H9 (cell line): ENCODE data around the gene DUSP11. TPM values are rescaled to one million over a fixed set of nuclear protein-coding genes. Genes with fewer than 3 reads are reported as not detected.

ENCODE experiments used
- DNase-seq: peaks from one replicate; pipeline ENCODE4 v3.0.0-alpha.2; 2017
- H2AFZ ChIP-seq: one replicate; pipeline ENCODE4 v1.6.1; 2013; ENCODE audit warnings: mild to moderate bottlenecking, low read length, control low read depth, moderate library complexity
- H2AK5ac ChIP-seq: 2 replicates; pipeline ENCODE4 v1.6.1; 2013; ENCODE audit warnings: low read length, control low read depth, mixed read lengths; ENCODE audit not compliant: insufficient read length
- H2BK120ac ChIP-seq: one replicate; pipeline ENCODE4 v1.6.1; 2013; ENCODE audit warnings: low read depth, mild to moderate bottlenecking, low read length, control low read depth, inconsistent platforms; ENCODE audit not compliant: poor library complexity, severe bottlenecking
- H2BK12ac ChIP-seq: 2 replicates; pipeline ENCODE4 v1.6.1; 2013; ENCODE audit warnings: low read length, control low read depth, mixed read lengths, low read depth; ENCODE audit not compliant: insufficient read length
- H2BK15ac ChIP-seq: 2 replicates; pipeline ENCODE4 v1.6.1; 2013; ENCODE audit warnings: low read depth, low read length, control low read depth
- H2BK20ac ChIP-seq: one replicate; pipeline ENCODE4 v1.6.1; 2013; ENCODE audit warnings: low read depth, mild to moderate bottlenecking, low read length, control low read depth, inconsistent platforms; ENCODE audit not compliant: poor library complexity, severe bottlenecking
- H2BK5ac ChIP-seq: 2 replicates; pipeline ENCODE4 v1.6.1; 2013; ENCODE audit warnings: low read length, control low read depth, mixed read lengths; ENCODE audit not compliant: insufficient read length
- H3K14ac ChIP-seq: 2 replicates; pipeline ENCODE4 v1.6.1; 2013; ENCODE audit warnings: low read length, control low read depth; ENCODE audit not compliant: insufficient read depth
- H3K18ac ChIP-seq: 2 replicates; pipeline ENCODE4 v1.6.1; 2013; ENCODE audit warnings: low read depth, mild to moderate bottlenecking, mixed read lengths, low read length, control low read depth; ENCODE audit not compliant: insufficient read length
- H3K23ac ChIP-seq: 2 replicates; pipeline ENCODE4 v1.6.1; 2013; ENCODE audit warnings: low read length, control low read depth, mixed read lengths, low read depth; ENCODE audit not compliant: insufficient read length
- H3K23me2 ChIP-seq: 2 replicates; pipeline ENCODE4 v1.6.1; 2013; ENCODE audit warnings: low read depth, mild to moderate bottlenecking, mixed read lengths, low read length, control low read depth; ENCODE audit not compliant: insufficient read length, poor library complexity, severe bottlenecking
- H3K27ac ChIP-seq: 2 replicates; pipeline ENCODE4 v1.5.1; 2013; ENCODE audit warnings: low read length, control low read depth, mixed read lengths, low read depth; ENCODE audit not compliant: insufficient read length
- H3K27me3 ChIP-seq: 2 replicates; pipeline ENCODE4 v1.6.1; 2013; ENCODE audit warnings: low read length, control low read depth, inconsistent platforms; ENCODE audit not compliant: insufficient read depth
- H3K4ac ChIP-seq: 2 replicates; pipeline ENCODE4 v1.6.1; 2013; ENCODE audit warnings: low read depth, mild to moderate bottlenecking, control low read depth, inconsistent platforms, low read length, moderate library complexity
- H3K4me1 ChIP-seq: 2 replicates; pipeline ENCODE4 v1.6.1; 2013; ENCODE audit warnings: low read length, control low read depth, inconsistent platforms; ENCODE audit not compliant: insufficient read depth
- H3K4me2 ChIP-seq: 2 replicates; pipeline ENCODE4 v1.6.1; 2013; ENCODE audit warnings: low read length, control low read depth, mixed read lengths; ENCODE audit not compliant: insufficient read length, insufficient read depth
- H3K56ac ChIP-seq: 2 replicates; pipeline ENCODE4 v1.6.1; 2013; ENCODE audit warnings: low read depth, mild to moderate bottlenecking, mixed read lengths, low read length, control low read depth; ENCODE audit not compliant: insufficient read length
- H3K79me1 ChIP-seq: 2 replicates; pipeline ENCODE4 v1.6.1; 2013; ENCODE audit warnings: low read depth, mild to moderate bottlenecking, moderate library complexity, low read length, control low read depth, inconsistent platforms; ENCODE audit not compliant: insufficient read depth, poor library complexity, severe bottlenecking
- H3K79me2 ChIP-seq: 2 replicates; pipeline ENCODE4 v1.6.1; 2013; ENCODE audit warnings: low read length, control low read depth, inconsistent platforms; ENCODE audit not compliant: insufficient read depth
- H3K9ac ChIP-seq: 2 replicates; pipeline ENCODE4 v1.6.1; 2013; ENCODE audit warnings: low read length, control low read depth, mixed read lengths; ENCODE audit not compliant: insufficient read length; ENCODE audit errors: extremely low read depth
- H3K9me3 ChIP-seq: one replicate; pipeline ENCODE4 v1.6.1; 2013; ENCODE audit warnings: low read depth, low read length, inconsistent platforms; ENCODE audit not compliant: control insufficient read depth
- H3T11ph ChIP-seq: one replicate; pipeline ENCODE4 v1.6.1; 2013; ENCODE audit warnings: mild to moderate bottlenecking, low read length, control low read depth, inconsistent platforms
- H4K20me1 ChIP-seq: one replicate; pipeline ENCODE4 v1.6.1; 2013; ENCODE audit not compliant: control insufficient read depth, insufficient read length, insufficient read depth
- H4K5ac ChIP-seq: 2 replicates; pipeline ENCODE4 v1.6.1; 2013; ENCODE audit warnings: low read depth, mild to moderate bottlenecking, mixed read lengths, low read length, control low read depth; ENCODE audit not compliant: insufficient read length
- H4K8ac ChIP-seq: replicated peaks from 2 replicates; pipeline ENCODE4 v1.6.1; 2013; ENCODE audit warnings: low read length, control low read depth, mixed read lengths, low read depth; ENCODE audit not compliant: insufficient read length
- H4K91ac ChIP-seq: 2 replicates; pipeline ENCODE4 v1.6.1; 2013; ENCODE audit warnings: low read depth, mild to moderate bottlenecking, moderate library complexity, mixed read lengths, low read length, control low read depth; ENCODE audit not compliant: insufficient read length
- H3K27ac Mint-ChIP-seq, 3 experiments: 2 replicates in 2 of 3; 3 replicates in 1 of 3; pipeline ENCODE4 v1.8.0; 2020 to 2021; ENCODE audit warnings: mixed read lengths in 3 of 3, mild to moderate bottlenecking in 1 of 3, moderate library complexity in 1 of 3
- H3K27me3 Mint-ChIP-seq: 2 replicates; pipeline ENCODE4 v1.8.0; 2021; ENCODE audit warnings: low read depth, mild to moderate bottlenecking, moderate library complexity, mixed read lengths
- H3K36me3 Mint-ChIP-seq, 3 experiments: 2 replicates in 2 of 3; 3 replicates in 1 of 3; pipeline ENCODE4 v1.8.0; 2020 to 2021; ENCODE audit warnings: low read depth in 3 of 3, mixed read lengths in 3 of 3; ENCODE audit not compliant: insufficient read depth in 1 of 3
- H3K4me1 Mint-ChIP-seq, 2 experiments: 2 replicates each; pipeline ENCODE4 v1.8.0; 2020; ENCODE audit warnings: mixed read lengths in 2 of 2
- H3K4me3 Mint-ChIP-seq, 2 experiments: 2 replicates in 1 of 2; 3 replicates in 1 of 2; pipeline ENCODE4 v1.8.0; 2020 to 2021; ENCODE audit warnings: mild to moderate bottlenecking in 2 of 2, mixed read lengths in 2 of 2, moderate library complexity in 1 of 2
- H3K9me3 Mint-ChIP-seq, 2 experiments: 2 replicates in 1 of 2; 3 replicates in 1 of 2; pipeline ENCODE4 v1.8.0; 2020; ENCODE audit warnings: mild to moderate bottlenecking in 2 of 2, mixed read lengths in 2 of 2, moderate library complexity in 1 of 2
- WGBS: extraction: QIAGEN DNeasy Blood & Tissue Kit; methylation state at CpG from one replicate; pipeline ENCODE4 v1.1.7; 2013; ENCODE audit warnings: missing lambda C conversion rate, low lambda C conversion rate, mixed read lengths; ENCODE audit not compliant: insufficient read length; ENCODE audit errors: extremely low coverage; 5-methylcytosine and 5-hydroxymethylcytosine counted together
- total RNA-seq: library from RNA; stranded (reverse); gene quantifications from 2 replicates; pipeline ENCODE4 v1.2.1, GENCODE V29; 2021
- TF ChIP-seq, protein P1 (sequence below): fragments of 200-600 bp; sonication (generic); conservative IDR thresholded peaks from 3 replicates; pipeline ENCODE4 v1.8.0; 2021; ENCODE audit warnings: antibody characterized with exemption, mild to moderate bottlenecking

Gene DUSP11
- total RNA-seq, 1 experiment from 2014 or later: 21.4 TPM

GRCh38 chr2:73736855-73737779 lies 42.8 kb downstream of the DUSP11 start, which contains the start of gene TPRKB:
TPRKB (minus strand) TSS chr2:73737345; CDS start chr2:73734569, 2,776 bp downstream.
- H3K9me3 Mint-ChIP-seq: peaks cover 10% of the 10 kb centered on the region in 2 experiments
- Histone ChIP-seq H4K91ac (no peak within 1 kb of the TSS), H2BK15ac (no peak within 1 kb of the TSS), H3K9me3 (no peaks in the 10 kb centered on the region), H3T11ph (no peak within 1 kb of the TSS), H2BK12ac (no peak within 1 kb of the TSS), H3K18ac (no peak within 1 kb of the TSS), H3K9ac (peak within 1 kb of the TSS; percentile 70), H2AK5ac (no peak within 1 kb of the TSS), H3K79me2 (no peaks in the 10 kb centered on the region; the same call in 1 of the 2 replicates), H3K23me2 (peaks cover 7% of the 10 kb centered on the region), H3K56ac (no peak within 1 kb of the TSS), H4K8ac (no peak within 1 kb of the TSS), H3K23ac (no peak within 1 kb of the TSS), H2BK20ac (no peak within 1 kb of the TSS), H2BK5ac (no peak within 1 kb of the TSS), H4K5ac (no peak within 1 kb of the TSS), H3K4me2 (peak within 1 kb of the TSS; percentile 96), H4K20me1 (no peaks in the 10 kb centered on the region), H3K79me1 (no peaks in the 10 kb centered on the region), H3K14ac (no peak within 1 kb of the TSS), H3K4me1 (no peaks in the 10 kb centered on the region), H3K27me3 (peaks cover 13% of the 10 kb centered on the region), H2BK120ac (no peak within 1 kb of the TSS), H3K27ac (no peak within 1 kb of the TSS), H3K4ac (no peak within 1 kb of the TSS), H2AFZ (peak within 1 kb of the TSS; percentile 98)
- peak; percentile 96 for DNase-seq
- peak within 1 kb of the TSS; percentile 65 to 89 (median 69) for H3K27ac Mint-ChIP-seq
- TF ChIP-seq, protein P1, sequence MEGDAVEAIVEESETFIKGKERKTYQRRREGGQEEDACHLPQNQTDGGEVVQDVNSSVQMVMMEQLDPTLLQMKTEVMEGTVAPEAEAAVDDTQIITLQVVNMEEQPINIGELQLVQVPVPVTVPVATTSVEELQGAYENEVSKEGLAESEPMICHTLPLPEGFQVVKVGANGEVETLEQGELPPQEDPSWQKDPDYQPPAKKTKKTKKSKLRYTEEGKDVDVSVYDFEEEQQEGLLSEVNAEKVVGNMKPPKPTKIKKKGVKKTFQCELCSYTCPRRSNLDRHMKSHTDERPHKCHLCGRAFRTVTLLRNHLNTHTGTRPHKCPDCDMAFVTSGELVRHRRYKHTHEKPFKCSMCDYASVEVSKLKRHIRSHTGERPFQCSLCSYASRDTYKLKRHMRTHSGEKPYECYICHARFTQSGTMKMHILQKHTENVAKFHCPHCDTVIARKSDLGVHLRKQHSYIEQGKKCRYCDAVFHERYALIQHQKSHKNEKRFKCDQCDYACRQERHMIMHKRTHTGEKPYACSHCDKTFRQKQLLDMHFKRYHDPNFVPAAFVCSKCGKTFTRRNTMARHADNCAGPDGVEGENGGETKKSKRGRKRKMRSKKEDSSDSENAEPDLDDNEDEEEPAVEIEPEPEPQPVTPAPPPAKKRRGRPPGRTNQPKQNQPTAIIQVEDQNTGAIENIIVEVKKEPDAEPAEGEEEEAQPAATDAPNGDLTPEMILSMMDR: no peak
- peak within 1 kb of the TSS; percentile 97 to 99 for H3K4me3 Mint-ChIP-seq
- peaks cover 5 to 8% of the 10 kb centered on the region in 2 experiments for H3K4me1 Mint-ChIP-seq
- H3K27me3 Mint-ChIP-seq: peaks cover 48% of the 10 kb centered on the region
- peaks cover 13 to 29% (median 19%) of the 10 kb centered on the region in 3 experiments for H3K36me3 Mint-ChIP-seq
- no CpG with 5 or more reads among the region's 49 CpGs for WGBS
